Muscle layer of colon (tissue), 2 donors: ENCODE data around the gene USP19.
A peak's percentile ranks its signal among the peaks of the same experiment; 100 is the strongest.

Experiments used
- H3K27ac ChIP-seq: one replicate; pipeline ENCODE4 v1.7.0; 2013; ENCODE audit warnings: low read depth, mild to moderate bottlenecking, low read length, moderate library complexity
- H3K27me3 ChIP-seq, 2 donors: one replicate each; pipeline ENCODE4 v1.7.0; 2013; ENCODE audit warnings: low read length in 2 of 2, mild to moderate bottlenecking in 2 of 2; ENCODE audit not compliant: insufficient read depth in 2 of 2, control insufficient read depth in 1 of 2
- H3K36me3 ChIP-seq: one replicate; pipeline ENCODE4 v1.7.0; 2013; ENCODE audit warnings: mild to moderate bottlenecking, low read length; ENCODE audit not compliant: insufficient read depth
- H3K4me1 ChIP-seq: one replicate; pipeline ENCODE4 v1.7.0; 2013; ENCODE audit warnings: mild to moderate bottlenecking, low read length; ENCODE audit not compliant: insufficient read depth
- H3K4me3 ChIP-seq, 2 donors: one replicate each; pipeline ENCODE4 v1.7.0; 2013; ENCODE audit warnings: low read length in 2 of 2, low read depth in 1 of 2, mild to moderate bottlenecking in 1 of 2, moderate library complexity in 1 of 2
- H3K9ac ChIP-seq: one replicate; pipeline ENCODE4 v1.7.0; 2013; ENCODE audit warnings: low read length
- H3K9me3 ChIP-seq: one replicate; pipeline ENCODE4 v1.7.0; 2013; ENCODE audit warnings: mild to moderate bottlenecking, low read length
- donor health status: abdominal sarcoma.
- donor health status: Adenocarcinoma of cecum.

The USP19 gene

DNA sequence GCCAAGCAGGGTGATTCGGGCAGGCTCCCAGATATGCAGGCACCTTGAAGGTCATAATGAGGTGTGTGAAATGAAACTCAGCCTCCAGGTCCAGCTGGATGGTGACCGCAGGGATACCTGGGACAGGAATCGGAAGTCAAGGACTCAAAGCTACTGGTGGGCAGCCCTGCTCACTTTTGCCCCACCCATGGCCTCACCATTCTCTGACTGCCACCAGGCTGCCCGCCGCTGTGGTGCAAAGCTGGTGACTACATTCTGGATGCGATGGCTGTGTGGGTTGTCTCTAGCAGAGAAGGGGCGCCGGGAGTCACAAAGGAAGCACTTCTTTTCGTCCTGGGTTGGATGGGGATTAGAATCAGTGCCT lies 11.4 kb upstream of the USP19 start:
- Histone ChIP-seq H3K9ac (peak overlapping the region; percentile 77), H3K36me3 (peaks cover 43% of the 10 kb centered on the region), H3K9me3 (no peaks in the 10 kb centered on the region), H3K4me1 (peaks cover 28% of the 10 kb centered on the region), H3K27ac (peak overlapping the region; percentile 70), H3K27me3 (no peaks in the 10 kb centered on the region), H3K4me3 (peak overlapping the region; percentile 64 to 83)

DNA sequence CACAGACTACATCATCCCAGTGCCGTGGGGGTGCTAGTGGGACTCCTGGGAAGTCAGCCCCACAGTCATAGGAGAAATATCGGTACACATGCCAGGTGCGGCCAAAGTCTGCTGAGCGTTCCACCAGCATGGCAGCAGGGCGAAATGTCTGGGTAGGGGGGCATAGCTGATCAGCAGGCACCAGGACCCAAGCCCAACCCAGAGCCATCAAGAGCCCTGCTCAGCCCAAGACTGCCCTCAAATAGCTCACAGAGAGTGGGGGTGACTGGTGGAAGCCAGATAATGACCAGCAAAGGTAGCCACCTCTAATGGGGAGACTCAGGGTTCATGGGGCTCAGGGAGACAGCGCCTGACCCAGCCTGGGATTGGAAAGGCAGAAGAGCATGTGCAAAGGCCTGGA lies 11.0 kb upstream of the USP19 start:
- H3K36me3 ChIP-seq: peaks cover 48% of the 10 kb centered on the region
- H3K9ac ChIP-seq: peak overlapping the region; percentile 77
- H3K27me3 ChIP-seq: no peaks in the 10 kb centered on the region
- H3K9me3 ChIP-seq: no peaks in the 10 kb centered on the region
- peak overlapping the region; percentile 64 to 83 for H3K4me3 ChIP-seq
- peaks cover 28% of the 10 kb centered on the region for H3K4me1 ChIP-seq
- H3K27ac ChIP-seq: peak overlapping the region; percentile 42

GRCh38 chr3:49131040-49131439 lies 10.4 kb upstream of the USP19 start:
- Histone ChIP-seq H3K27me3 (no peaks in the 10 kb centered on the region), H3K4me3 (peak overlapping the region in 1 of 2 donors; percentile 83), H3K36me3 (peaks cover 53% of the 10 kb centered on the region), H3K9ac (peak overlapping the region; percentile 77), H3K27ac (peak overlapping the region; percentile 42), H3K9me3 (no peaks in the 10 kb centered on the region), H3K4me1 (peaks cover 28% of the 10 kb centered on the region)

DNA sequence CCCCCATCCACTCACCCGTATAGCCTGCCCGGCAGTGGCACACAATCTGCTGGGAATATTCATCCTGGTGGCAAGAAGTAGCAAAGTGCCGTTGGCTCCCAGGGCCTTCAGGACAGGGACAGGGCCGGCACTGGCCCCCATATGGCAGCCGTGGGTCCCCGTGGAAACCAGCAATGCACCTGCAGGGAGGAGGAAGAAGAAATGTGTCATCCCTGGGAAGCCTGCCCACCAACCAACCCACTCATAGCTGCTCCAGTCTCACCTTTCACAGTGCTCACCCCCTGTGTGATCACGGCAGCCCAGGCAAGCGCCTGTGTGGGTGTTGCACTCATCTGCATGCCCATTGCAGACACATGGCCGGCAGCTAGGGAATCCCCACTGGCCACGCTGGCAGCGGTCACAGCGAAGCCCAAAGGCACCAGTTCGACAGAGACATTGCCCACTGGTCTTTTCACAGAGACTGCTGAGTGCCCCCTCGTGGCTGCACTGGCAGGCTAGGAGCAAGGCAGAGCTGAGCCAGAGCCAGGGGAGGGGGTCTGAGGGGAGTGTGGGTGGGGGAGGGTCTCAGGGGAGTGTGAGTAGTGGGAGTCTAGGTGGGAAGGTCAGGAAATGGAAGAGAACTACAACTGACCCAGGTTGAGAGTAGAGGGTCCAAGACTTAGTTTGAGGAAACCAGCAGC lies 4.5 kb upstream of the USP19 start:
- Histone ChIP-seq H3K4me3 (no peak overlapping the region), H3K9ac (no peak overlapping the region), H3K27ac (no peak overlapping the region), H3K27me3 (no peaks in the 10 kb centered on the region), H3K9me3 (no peaks in the 10 kb centered on the region), H3K4me1 (peaks cover 3% of the 10 kb centered on the region), H3K36me3 (peaks cover 83% of the 10 kb centered on the region)

DNA sequence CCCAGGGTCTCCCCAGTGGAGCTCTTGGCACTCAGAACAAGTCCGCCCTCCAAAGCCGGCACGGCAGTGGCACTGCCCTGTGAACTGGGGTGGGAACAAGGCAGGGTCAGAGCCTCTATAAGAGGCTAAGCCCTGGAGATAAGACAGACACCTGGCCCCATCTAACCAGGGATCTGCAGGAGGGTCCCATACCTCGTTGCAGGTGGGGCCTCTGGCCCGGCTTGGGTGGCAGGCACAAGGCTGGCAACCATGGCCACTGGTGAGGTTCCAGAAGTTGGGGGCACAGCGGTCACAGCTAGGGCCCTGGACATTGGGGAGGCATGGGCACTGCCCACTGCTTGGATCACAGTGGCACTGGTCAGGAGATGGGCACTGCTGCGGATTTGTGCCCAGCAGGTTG lies 3.6 kb upstream of the USP19 start:
- no peak overlapping the region for H3K4me3 ChIP-seq
- H3K27ac ChIP-seq: no peak overlapping the region
- peaks cover 77% of the 10 kb centered on the region for H3K36me3 ChIP-seq
- peaks cover 8% of the 10 kb centered on the region for H3K4me1 ChIP-seq
- H3K9ac ChIP-seq: no peak overlapping the region
- no peaks in the 10 kb centered on the region for H3K27me3 ChIP-seq
- no peaks in the 10 kb centered on the region for H3K9me3 ChIP-seq

GRCh38 chr3:49123687-49124086 lies 3.1 kb upstream of the USP19 start:
- Histone ChIP-seq H3K4me1 (peaks cover 14% of the 10 kb centered on the region), H3K9me3 (no peaks in the 10 kb centered on the region), H3K36me3 (peaks cover 76% of the 10 kb centered on the region)

DNA sequence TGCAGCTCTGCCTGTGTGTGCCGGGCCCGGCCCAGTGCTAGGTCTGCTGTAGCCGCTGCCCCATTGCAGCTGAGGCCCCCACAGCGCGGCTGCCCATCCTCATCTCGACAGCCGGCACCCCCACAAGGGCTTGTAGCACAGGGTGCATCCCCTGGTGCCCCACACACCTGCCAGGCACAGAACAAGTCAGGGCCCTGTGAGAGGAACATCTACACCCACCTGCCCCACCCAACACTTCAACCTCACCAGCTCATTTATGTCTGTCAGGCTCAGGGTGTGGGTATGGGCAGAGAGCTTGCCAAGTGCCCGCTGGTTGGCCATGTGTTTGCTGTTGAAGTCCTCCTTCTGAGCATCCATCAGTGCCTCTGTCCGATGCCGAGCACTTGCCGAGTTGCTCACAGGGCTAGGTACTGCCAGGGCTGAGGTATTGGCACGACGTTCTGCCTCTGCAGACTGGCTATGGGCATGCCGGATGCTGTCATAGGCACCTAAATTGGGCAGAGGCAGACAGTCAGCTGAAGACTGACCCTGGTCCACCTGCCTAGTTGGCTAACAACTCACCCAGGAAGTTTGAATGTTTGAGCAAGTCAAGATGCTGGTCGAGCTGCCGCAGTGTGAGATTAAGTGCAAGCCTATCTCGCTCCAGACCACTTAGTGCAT lies 2.4 kb upstream of the USP19 start:
- no peaks in the 10 kb centered on the region for H3K27me3 ChIP-seq
- no peaks in the 10 kb centered on the region for H3K9me3 ChIP-seq
- H3K9ac ChIP-seq: no peak overlapping the region
- H3K4me1 ChIP-seq: peaks cover 18% of the 10 kb centered on the region
- H3K27ac ChIP-seq: no peak overlapping the region
- peaks cover 75% of the 10 kb centered on the region for H3K36me3 ChIP-seq
- H3K4me3 ChIP-seq: no peak overlapping the region

More at GRCh38 chr3:49123687-49124086, 3.1 kb upstream of the USP19 start:
- Histone ChIP-seq H3K27ac (no peak overlapping the region), H3K27me3 (no peaks in the 10 kb centered on the region), H3K9ac (no peak overlapping the region), H3K4me3 (no peak overlapping the region)

- H3K4me1 ChIP-seq: peaks cover 18% of the 10 kb centered on the region
- H3K4me3 ChIP-seq: no peak overlapping the region
- no peaks in the 10 kb centered on the region for H3K9me3 ChIP-seq
- H3K36me3 ChIP-seq: peaks cover 79% of the 10 kb centered on the region
- no peaks in the 10 kb centered on the region for H3K27me3 ChIP-seq
- H3K9ac ChIP-seq: no peak overlapping the region
- H3K27ac ChIP-seq: no peak overlapping the region
Observed at GRCh38 chr3:49122451-49122850, 1.8 kb upstream of the USP19 start.

DNA sequence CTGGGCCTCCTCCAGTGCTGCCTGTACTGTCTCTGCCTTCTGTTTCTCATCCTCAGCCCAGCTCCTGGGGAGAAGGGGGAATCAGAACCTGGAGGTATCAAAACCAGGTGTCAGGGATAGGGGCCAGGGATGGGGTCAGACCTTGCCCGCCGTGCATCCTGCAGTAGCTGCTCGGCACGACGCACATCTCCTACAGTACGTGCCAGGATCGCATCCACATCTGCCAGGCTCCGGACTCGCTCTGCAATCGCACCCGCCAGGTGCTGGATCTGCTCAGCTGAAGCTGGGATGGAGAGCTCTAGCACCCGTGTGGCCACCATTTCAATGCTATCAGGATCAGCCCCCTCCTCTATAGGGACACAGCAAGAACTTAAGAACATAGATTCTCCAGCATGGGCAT lies 1.4 kb upstream of the USP19 start:
- Histone ChIP-seq H3K36me3 (peaks cover 80% of the 10 kb centered on the region), H3K27ac (no peak overlapping the region)

GRCh38 chr3:49121132-49121736 lies 611 bp upstream of the USP19 start:
- peak overlapping the region in 1 of 2 donors; percentile 91 for H3K4me3 ChIP-seq
- H3K9ac ChIP-seq: no peak overlapping the region
- peaks cover 80% of the 10 kb centered on the region for H3K36me3 ChIP-seq
- no peaks in the 10 kb centered on the region for H3K27me3 ChIP-seq
- peaks cover 18% of the 10 kb centered on the region for H3K4me1 ChIP-seq
- peak overlapping the region; percentile 95 for H3K27ac ChIP-seq
- H3K9me3 ChIP-seq: no peaks in the 10 kb centered on the region

More for the DNA sequence above, 1.4 kb upstream of the USP19 start:
- Histone ChIP-seq H3K27me3 (no peaks in the 10 kb centered on the region), H3K9ac (no peak overlapping the region), H3K4me1 (peaks cover 18% of the 10 kb centered on the region), H3K9me3 (no peaks in the 10 kb centered on the region), H3K4me3 (no peak overlapping the region)

DNA sequence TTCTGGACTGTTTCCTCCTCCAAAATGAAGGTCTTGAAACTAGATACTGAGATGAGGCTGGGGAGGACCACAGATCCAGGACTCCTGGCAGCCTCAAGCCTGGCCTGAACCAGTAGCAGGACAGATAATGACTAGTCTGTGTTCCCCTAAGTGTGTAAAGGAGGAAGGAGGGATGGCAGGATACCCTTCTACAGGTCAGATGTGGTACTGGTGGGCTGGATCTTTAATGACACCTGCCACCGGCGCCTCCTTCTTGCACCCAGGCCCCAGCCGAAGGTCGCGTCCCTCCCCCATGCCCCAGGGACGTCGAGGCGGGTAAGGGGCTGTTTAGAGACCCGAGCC lies 556 bp downstream of the USP19 start:
- H3K4me1 ChIP-seq: peaks cover 18% of the 10 kb centered on the region
- peak overlapping the region; percentile 79 to 91 for H3K4me3 ChIP-seq
- H3K9ac ChIP-seq: peak overlapping the region; percentile 97
- peaks cover 80% of the 10 kb centered on the region for H3K36me3 ChIP-seq
- no peaks in the 10 kb centered on the region for H3K9me3 ChIP-seq
- no peaks in the 10 kb centered on the region for H3K27me3 ChIP-seq
- H3K27ac ChIP-seq: peak overlapping the region; percentile 95
